HG03558 (cell line): ENCODE measurements around the gene GALM.
"Not testable (repeated sequence)": the region's sequence is repeated elsewhere in the genome, so short reads cannot be mapped to it uniquely, and the experiment has no call there.

ENCODE experiments used
- ATAC-seq: cut with Tn5 transposase; IDR thresholded peaks from one replicate; pipeline ENCODE4 v1.9.1; 2021; ENCODE audit warnings: moderate number of reproducible peaks; ENCODE audit not compliant: unreplicated experiment; ENCODE audit errors: extremely low read depth

The GALM gene

DNA sequence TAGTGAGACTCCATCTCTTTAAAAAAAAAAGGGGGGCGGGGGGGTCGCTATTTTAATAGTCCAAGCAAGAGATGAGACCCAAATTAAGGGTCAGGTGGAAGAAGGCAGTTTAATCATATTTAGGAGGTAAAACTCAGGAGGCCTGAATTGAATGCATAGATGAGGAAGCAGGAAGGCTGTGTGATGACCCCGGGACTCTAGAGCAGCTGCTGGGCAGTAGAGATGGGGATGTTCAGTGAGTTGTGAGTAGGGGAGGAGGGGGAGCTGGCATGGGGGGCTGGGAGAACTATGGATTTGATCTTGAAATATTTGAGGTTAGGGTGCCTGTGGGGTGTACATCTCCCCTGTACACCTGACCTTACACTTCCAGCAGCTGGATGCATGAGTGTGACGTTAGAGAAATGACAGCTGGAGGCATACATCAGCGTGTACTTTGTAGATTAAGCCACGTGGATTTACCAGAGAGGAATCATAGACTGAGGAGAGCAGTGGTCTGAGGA is 41.0 kb downstream of the GALM start:
- ATAC-seq, result no peak

DNA sequence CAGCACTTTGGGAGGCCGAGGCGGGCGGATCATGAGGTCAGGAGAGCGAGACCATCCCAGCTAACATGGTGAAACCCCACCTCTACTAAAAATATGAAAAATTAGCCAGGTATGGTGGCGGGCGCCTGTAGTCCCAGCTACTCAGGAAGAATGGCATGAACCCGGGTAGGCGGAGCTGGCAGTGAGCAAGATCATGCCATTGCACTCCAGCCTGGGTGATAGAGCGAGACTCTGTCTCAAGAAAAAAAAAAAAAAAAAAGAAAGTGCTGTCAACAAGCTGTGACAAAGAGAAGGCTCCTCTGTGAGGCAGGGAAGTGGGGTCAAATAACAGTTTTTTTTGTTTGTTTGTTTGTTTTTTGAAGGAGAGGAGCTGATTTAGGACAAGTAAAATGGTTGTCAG is 42.6 kb downstream of the GALM start:
- ATAC-seq, result not testable (repeated sequence)

DNA sequence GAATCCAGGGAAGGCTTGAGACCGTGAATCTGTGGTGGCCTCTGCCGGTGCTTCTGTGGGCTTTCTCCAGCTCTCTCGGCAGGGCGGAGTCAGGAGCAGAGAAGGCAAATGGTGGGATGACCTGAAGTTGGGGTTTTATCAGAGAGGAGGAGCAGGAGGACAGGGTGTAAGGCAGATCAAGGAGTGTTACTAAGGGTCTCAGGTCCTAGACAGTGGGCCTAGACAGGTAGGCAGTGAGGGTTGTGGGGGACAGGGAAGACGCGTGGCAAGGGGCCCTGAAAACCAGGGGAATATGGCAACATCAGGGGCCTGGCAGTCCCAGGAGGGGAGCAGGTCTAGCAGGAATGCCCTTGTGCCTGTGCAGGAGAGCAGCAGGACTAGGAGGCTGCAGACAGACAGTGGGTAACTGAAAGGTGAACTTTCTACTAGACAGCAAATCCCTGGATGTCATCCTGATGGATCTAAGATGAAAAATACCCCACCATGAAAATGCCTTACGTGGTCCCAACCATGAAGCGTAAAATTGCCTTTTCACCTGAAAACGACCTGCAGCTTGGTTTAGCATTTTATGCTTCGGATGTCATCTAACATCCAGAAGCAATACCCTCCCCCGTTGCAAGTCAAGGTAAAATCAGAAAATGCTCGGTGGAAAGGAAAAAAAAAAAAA is 43.1 kb downstream of the GALM start:
- ATAC-seq, result no peak

DNA sequence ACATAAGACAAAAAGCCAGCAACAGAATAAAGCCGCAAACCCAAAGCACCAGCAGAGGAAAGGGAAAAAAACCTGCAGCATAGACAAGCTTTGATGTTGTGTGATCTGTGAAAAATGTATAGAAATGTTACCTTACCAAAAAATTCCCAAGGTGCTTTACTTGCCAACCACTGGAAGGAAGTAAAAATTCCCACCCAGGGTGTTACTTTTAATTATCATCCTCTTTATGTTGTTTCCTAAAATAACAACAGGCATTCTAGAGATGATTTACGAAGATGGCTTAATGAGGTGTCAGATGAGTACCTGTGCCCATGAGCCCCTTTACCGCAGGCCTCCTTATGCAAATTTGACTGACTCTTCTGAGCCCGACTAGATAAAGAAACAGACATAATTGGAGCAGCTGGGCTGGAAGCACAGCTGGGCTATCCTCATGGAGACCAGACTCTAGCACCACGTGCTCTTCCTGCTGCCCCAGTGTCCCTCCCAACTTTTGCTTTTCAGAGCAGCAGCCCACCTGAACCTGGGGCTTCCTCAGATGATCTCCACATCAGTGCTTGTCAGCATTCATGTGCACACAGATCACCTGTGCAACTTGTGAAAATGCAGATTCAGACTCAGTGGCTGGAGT is 43.8 kb downstream of the GALM start:
- ATAC-seq, result no peak

DNA sequence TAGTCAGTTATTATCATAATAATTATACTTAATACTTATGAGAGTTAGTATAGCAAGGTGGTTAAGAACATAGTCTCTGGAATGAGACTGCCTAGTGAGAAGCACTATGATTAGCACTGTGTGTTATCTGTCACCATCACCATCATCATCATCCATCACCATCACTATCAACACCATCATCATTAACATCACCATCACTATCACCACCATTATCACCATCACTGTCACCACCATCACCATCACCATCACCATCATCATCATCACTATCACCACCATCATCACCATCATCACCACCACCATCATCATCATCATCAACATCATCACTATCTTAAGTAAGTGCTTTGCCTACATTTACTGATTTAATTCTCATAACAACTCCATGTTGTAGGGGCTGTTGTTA is 45.6 kb downstream of the GALM start:
- no peak for ATAC-seq

DNA sequence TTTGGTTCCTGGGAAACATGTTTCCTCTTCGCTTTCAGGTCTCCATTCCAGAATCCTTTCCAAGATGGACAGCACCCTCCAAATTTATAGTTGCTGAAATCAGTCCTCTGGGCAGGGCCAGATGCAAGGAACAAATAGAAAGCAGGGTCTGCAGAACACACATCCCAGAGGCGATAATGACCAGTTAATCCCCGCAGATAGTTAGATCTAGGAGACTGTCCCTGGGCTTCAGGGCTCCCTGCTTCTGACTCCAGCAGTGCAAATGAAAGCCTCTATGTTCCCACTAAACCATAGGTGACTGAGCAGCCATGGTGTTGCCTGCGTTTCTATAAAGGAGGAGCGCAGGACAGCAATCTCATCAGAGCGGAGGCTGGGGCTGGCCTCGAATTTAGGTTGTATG is 46.5 kb downstream of the GALM start:
- ATAC-seq, result no peak

DNA sequence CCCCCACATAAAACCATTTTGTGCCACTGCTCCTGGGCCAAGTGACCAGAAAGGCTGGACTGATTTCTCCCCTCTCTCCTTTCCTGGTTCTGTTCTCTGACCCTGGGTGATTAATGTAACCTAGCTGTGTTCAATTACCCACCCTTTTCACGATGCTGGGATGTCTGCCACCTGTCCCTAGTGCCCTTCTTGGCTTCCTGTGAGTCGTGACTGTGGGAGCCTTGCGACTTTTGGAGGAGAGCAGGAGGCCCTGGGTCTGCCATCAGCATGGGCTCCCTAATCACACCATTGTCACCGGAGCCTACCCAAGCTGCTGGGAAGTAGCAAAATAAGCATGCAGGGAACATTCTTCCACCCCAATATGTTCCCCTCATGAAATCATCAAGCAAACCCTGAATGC is 47.0 kb downstream of the GALM start:
- ATAC-seq, result no peak

DNA sequence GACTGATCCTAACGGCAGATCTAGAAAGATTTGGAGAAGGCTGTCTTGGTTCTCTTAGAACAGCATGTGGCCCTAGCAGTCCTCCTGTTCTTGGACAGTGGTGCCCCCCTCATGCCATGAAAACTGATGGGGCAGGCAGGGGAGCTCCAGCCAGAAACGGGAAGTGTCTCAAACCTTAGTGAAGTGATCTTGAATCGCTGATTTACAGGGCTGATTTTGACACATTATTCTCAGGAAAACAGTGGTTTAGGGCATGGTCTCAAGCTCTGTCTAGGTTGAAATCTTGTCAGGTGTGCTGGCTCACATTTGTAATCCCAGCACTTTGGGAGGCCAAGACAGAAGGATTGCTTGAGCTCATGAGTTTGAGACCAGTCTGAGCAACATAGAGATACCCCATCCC is 47.4 kb downstream of the GALM start:
- ATAC-seq, result no peak

DNA sequence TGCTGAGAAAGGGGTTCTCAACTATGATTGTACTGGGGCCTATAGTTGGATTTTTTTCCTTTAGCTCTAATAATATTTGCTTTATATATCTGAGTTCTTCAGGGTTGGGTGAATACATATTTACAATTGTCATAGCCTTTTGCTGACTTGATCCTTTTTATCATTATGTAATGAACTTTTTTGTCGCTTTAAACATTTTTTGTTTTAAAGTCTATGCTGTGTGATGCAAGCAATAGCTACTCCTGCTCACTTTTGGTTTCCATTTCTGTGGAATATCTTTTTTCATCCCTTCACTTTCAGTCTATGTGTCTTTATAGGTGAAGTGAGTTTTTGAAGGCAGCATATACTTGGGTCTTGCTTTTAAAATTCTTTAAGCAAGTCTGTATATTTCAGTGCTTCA is 49.0 kb downstream of the GALM start:
- ATAC-seq, result not testable (repeated sequence)

DNA sequence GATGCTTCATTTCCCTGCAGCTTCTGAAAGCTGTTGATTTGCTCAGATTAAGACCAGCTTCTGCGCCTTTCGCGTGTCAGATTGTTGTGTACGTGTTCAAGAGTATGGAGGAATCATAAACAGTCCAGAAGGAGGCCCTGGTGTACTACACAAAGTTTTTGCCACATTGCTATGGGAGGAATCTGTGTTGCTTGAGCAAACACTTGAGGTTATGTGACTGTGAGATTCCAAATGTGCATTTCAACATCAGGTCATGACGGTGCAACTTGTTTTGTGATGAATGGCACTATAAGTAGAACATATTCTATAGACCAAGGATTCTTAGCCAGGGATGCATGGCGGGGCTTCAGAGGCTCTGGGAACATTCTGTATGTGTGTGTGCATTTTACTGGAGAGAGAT is 50.3 kb downstream of the GALM start:
- no peak for ATAC-seq

DNA sequence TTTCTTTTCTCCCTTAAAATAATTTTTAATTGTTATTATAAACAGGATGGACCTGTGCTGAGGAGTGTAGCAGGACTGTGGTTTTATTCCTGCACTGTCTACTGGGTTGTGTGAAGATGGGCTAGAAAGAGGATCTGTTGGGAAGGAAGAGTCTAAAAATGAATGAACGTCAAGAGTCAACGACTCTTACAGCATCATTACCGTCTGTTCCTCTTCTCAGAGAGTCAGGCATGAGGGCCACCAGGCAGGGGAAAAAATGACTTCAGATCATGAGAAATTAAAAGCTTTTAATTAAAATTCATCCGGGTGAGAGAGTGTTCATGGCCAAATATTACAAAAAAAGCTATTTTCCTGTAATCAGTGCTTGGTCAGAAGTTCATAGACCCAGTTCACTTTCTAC is 52.7 kb downstream of the GALM start:
- ATAC-seq, result no peak

DNA sequence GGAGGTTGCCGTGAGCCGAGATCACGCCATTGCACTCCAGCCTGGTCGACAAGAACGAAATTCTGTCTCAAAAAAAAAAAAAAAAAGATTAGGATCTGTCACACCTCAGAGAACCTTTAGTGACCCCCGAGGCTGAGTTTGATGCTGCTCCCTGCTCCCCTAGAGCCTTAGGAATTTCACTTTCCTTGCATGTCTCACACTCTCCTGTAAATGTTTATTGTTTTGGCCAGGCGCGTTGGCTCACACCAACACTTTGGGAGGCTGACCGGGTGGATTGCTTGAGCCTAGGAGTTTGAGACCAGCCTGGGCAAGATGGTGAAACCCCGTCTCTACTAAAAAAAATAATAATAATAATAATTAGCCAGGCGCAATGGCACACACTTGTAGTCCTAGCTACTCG is 53.8 kb downstream of the GALM start:
- ATAC-seq, result no peak

DNA sequence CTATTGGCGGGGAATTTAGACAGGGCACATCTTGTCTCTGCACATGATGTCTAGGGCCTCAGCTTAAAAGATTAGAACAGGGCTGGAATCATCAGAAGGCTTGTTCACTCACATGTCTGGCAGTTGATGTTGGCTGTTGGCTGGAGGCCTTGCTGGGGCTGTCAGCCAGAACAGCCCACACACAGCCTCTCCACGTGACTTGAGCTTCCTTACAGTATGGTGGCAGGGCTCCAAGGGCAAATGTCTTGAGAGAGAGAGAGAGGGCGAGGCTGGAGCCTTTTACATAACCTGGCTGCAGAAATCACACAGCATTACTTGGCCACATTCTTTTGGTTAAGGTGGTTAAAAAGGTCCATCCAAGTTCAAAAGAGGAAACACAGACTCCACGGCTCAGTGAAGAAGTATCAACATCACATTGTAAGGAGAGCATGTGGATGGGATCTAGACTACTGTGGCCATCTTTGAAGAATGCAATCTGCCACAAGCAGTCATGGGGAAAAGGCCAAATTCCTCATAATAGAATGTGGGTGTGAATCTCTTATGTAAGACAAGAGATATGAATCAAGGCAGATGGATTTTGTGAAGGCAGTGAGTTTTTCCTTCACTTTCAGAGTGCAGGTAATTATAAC is 54.8 kb downstream of the GALM start:
- no peak for ATAC-seq

DNA sequence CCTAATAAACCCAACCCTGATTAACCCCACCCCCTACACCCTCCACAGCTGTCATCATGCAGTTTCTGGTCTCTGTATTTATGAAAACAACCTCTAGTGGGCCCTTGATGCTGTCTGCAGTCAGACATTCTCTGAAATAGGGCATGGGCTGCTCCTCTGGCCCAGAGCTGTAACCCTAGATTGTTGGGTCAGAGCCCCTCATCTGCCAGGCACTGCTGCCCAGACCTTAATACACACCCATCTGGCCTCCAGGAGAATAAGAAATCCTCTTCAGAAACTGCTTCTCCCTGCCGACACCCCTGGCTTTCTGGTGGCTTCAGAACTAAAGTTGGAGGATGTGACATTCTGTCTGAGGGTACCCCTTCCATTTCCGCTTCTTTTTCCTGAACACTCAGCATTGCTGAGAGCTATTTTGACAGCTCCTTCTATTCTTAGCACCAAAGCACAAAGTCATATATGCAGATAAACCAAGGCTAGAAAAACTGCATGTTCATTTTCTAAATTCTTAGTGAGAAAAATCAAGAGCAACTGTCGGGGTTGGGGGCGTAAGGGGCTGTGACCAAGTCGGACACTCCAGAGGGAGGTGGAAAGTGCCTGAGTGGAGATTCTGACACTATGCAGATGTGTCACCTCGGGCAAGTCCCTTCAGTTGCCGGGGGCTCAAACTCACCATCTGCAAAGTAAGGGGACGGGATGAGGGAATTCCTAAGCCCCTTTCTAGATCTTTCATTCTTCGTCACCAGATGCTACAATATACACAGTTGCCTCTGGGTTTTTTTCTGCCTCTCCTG is 56.6 kb downstream of the GALM start:
- ATAC-seq, result peak; percentile 25

DNA sequence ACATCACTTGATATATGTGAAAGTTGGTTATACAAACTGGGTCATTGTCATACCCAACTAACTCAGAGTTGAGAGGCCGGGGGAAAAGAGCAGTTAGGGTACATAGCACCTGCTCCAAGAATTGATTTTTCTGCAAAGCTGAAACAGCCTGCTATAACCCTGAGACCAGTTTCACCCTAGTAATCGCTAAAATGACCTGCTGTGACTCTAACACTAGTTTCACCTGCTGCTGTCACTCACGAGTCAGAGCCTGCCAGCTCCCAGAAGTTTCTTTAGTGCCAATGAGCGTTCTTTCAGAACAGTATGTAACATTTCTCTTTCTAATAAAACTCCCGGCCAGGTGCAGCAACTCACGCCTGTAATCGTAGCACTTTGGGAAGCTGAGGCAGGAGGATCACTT is 57.3 kb downstream of the GALM start:
- ATAC-seq, result peak; percentile 49

DNA sequence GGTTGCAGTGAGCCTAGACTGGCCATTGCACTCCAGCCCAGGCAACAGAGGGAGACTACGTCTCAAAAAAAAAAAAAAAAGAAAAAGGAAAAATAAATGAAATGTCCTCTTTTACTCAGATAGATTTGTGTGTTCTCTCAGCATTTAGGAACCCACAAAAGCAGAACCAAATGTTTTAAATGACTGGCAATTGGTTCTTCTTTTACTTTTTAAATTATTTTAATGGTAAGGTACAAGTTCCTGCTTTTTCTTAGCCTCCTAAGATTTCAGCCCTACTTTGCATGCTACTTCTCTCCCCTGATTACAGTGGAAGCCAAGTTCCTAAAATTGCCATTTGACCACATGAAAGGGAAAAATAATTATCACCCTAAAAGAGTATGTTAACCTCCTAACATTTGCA is 61.7 kb downstream of the GALM start:
- ATAC-seq, result no peak

DNA sequence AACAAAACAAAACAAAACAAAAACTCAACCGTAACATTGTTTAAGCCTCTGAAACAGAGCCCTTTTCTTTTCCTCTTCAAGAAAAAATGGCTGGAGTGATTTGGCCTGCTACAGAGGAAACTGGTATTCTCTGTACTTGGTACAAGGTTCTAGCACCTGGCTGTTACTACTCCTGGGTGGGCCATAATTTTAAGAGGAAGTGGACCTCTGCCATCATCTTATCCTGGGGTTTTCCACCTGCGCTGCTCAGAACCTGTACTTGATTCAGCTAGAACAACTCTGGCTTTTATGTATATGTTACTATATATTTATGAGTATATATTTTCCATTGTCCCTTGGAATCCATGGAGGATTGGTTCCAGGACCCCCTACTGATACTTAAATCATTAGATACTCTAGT is 62.8 kb downstream of the GALM start:
- ATAC-seq, result no peak

DNA sequence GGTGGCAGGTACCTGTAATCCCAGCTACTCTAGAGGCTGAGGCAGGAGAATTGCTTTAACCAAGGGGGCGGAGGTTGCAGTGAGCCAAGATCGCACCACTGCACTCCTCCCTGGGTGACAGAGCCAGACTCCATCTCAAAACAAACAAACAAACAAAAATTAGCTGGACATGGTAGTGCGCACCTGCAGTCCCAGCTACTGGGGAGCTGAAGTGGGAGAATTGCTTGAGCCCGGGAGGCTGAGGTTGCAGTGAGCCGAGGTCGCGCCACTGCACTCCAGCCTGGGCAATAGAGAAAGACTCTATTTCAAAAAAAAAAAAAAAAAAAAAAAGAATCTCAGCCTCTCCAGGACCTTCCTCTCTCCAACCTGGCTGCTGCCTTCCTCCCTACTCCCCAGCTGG is 65.2 kb downstream of the GALM start:
- ATAC-seq, result no peak

DNA sequence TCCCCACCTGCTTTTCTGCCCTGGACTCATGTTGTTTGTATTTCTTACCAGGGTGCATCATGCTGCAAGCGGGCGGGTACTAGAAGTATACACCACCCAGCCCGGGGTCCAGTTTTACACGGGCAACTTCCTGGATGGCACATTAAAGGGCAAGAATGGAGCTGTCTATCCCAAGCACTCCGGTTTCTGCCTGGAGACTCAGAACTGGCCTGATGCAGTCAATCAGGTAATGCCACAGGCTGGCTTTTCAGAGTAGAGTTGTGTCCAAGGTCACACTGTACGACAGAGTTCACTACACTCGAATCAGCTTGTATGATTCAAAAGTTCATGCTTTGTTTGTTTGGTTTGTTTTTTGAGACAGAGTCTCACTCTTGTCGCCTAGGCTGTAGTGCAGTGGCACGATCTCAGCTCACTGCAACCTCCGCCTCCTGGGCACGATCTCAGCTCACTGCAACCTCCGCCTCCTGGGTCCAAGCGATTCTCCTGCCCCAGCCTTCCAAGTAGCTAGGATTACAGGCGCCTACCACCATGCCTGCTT is 65.8 kb downstream of the GALM start:
- ATAC-seq, result no peak

DNA sequence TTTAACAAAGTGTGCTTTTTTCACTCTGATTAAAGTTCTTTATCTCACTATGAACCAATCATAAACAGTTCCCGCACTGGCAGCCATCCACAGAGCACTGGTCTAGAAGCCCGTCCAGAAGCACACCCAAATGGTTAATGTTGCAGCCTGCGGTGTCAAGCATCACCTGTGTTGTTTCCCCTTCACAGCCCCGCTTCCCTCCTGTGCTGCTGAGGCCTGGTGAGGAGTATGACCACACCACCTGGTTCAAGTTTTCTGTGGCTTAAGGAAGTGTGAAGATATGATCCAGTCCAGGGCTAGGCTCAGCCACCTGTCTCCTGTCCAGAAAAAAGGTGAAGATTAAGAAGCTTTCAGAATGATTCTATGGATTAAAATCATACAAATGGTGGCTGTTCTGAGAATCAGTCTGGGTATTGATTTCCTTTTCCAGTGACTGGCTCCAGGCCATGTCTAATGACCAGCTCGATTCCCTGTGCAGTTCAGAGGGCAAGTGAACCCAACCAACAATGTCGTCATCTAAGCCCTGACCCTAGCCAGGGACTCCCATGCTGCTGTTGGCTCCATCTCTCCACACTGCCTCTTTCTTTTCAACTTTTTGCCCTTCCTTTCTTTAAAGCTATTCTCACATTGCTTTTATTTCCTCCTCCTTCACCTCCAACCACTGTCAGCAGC is 67.5 kb downstream of the GALM start:
- ATAC-seq, result no peak
